A673 (cell line): ENCODE results near the gene CCDC134. TPM values are rescaled to one million over a fixed set of nuclear protein-coding genes. Genes with fewer than 3 reads are reported as not detected.
"Not testable (repeated sequence)": the region's sequence is repeated elsewhere in the genome, so short reads cannot be mapped to it uniquely, and the experiment has no call there.

Source experiments
- BruUV-seq: library from RNA; stranded (reverse); fragments of 400-500 nt; replicated peaks from 2 replicates; lab custom pipeline; 2021; lab: Mats Ljungman, UMichigan
- CTCF ChIA-PET: fragments of 300-600 bp; sonication (Branson Sonifier 250); formaldehyde crosslinking; loops from one replicate; lab custom pipeline; 2022; ENCODE audit warnings: antibody characterized with exemption; lab: Charles Lee
- POLR2A ChIA-PET: fragments of 300-600 bp; sonication (Branson Sonifier 250); formaldehyde crosslinking; loops from one replicate; lab custom pipeline; 2022; ENCODE audit warnings: antibody characterized with exemption; ENCODE audit not compliant: low non-redundant PET; lab: Charles Lee
- DNase-seq: peaks from one replicate; pipeline ENCODE4 v3.0.0-alpha.2; 2015; ENCODE audit warnings: low spot score
- H3K27ac ChIP-seq: fragments of 200-600 bp; sonication (generic); 2 replicates; pipeline ENCODE4 v1.5.1; 2016; ENCODE audit warnings: mixed run types, low read depth, mild to moderate bottlenecking, mixed read lengths, antibody characterized with exemption, low read length; ENCODE audit not compliant: poor library complexity, severe bottlenecking
- H3K27me3 ChIP-seq: fragments of 200-600 bp; sonication (generic); replicated peaks from 2 replicates; pipeline ENCODE4 v1.6.1; 2017; ENCODE audit warnings: mixed run types, low read depth, mild to moderate bottlenecking, mixed read lengths, antibody characterized with exemption, low read length; ENCODE audit not compliant: insufficient read depth, poor library complexity
- H3K36me3 ChIP-seq: fragments of 200-600 bp; sonication (generic); 2 replicates; pipeline ENCODE4 v1.6.1; 2016; ENCODE audit warnings: mixed run types, mild to moderate bottlenecking, mixed read lengths, antibody characterized with exemption, low read length; ENCODE audit not compliant: insufficient read depth, poor library complexity, severe bottlenecking
- H3K4me1 ChIP-seq: fragments of 200-600 bp; sonication (generic); 2 replicates; pipeline ENCODE4 v1.6.1; 2017; ENCODE audit warnings: mixed run types, mild to moderate bottlenecking, mixed read lengths, antibody characterized with exemption, low read length; ENCODE audit not compliant: insufficient read depth, poor library complexity, severe bottlenecking
- H3K4me3 ChIP-seq: fragments of 200-600 bp; sonication (generic); 2 replicates; pipeline ENCODE4 v1.5.1; 2016; ENCODE audit warnings: low read depth, mixed run types, mild to moderate bottlenecking, mixed read lengths, low read length; ENCODE audit not compliant: poor library complexity, severe bottlenecking
- H3K9me3 ChIP-seq: fragments of 200-600 bp; sonication (generic); 2 replicates; pipeline ENCODE4 v1.6.1; 2016; ENCODE audit warnings: mixed run types, low read depth, mild to moderate bottlenecking, mixed read lengths, antibody characterized with exemption, low read length; ENCODE audit not compliant: poor library complexity, severe bottlenecking
- CTCF ChIP-seq: fragments of 300-800, 200-600 bp; sonication (generic); conservative IDR thresholded peaks from 2 replicates; pipeline ENCODE4 v1.5.1; 2017; ENCODE audit warnings: low read depth, mild to moderate bottlenecking, antibody characterized with exemption, low read length, moderate library complexity, mixed read lengths
- EZH2 ChIP-seq: fragments of 200-600 bp; sonication (generic); IDR thresholded peaks from 2 replicates; pipeline ENCODE4 v1.6.1; 2017; ENCODE audit warnings: borderline replicate concordance, low read depth, mild to moderate bottlenecking, mixed read lengths, antibody characterized with exemption, low read length; ENCODE audit not compliant: poor library complexity, severe bottlenecking
- intact Hi-C: fragments of 100-400 bp; cut with micrococcal nuclease; formaldehyde crosslinking; loops from one replicate; pipeline ENCODE4 v1.10.0; 2022; ENCODE audit not compliant: unreplicated experiment
- total RNA-seq: library from RNA; stranded (reverse); gene quantifications from 2 replicates; pipeline ENCODE4 v1.2.3, GENCODE V29; 2021

CCDC134 gene
- total RNA-seq, 1 experiment from 2014 or later = 27.4 TPM

GRCh38 chr22:41863472-41863871 lies 63.0 kb downstream of the CCDC134 start:
- TF ChIP-seq EZH2 (no peak), CTCF (no peak)
- Histone ChIP-seq H3K4me1 (peaks cover 26% of the 10 kb centered on the region), H3K27ac (peak overlapping the region; percentile 72), H3K9me3 (no peaks in the 10 kb centered on the region), H3K4me3 (no peak overlapping the region), H3K27me3 (no peaks in the 10 kb centered on the region), H3K36me3 (peaks cover 30% of the 10 kb centered on the region)
- intact Hi-C loops = no loop called here
- no TSS peak for BruUV-seq
- DNase-seq = no peak
- ChIA-PET CTCF (no interaction called here), POLR2A (no interaction called here)

- no peaks in the 10 kb centered on the region for H3K4me1 ChIP-seq
- peaks cover 67% of the 10 kb centered on the region for H3K36me3 ChIP-seq
- TF ChIP-seq EZH2 (no peak), CTCF (no peak)
- DNase-seq = no peak
- H3K4me3 ChIP-seq = no peak overlapping the region
- intact Hi-C loops = no loop called here
- no peaks in the 10 kb centered on the region for H3K27me3 ChIP-seq
- no TSS peak for BruUV-seq
- POLR2A ChIA-PET = no interaction called here
- H3K27ac ChIP-seq = no peak overlapping the region
- CTCF ChIA-PET = interaction anchor here (1.6 kb wide), 1 partner anchor 171 kb away, joined by 4 read pairs; no protein-coding TSS in a partner anchor
- no peaks in the 10 kb centered on the region for H3K9me3 ChIP-seq
Measured at GRCh38 chr22:41868556-41868955, 68.1 kb downstream of the CCDC134 start.

GRCh38 chr22:41870081-41870480 lies 69.6 kb downstream of the CCDC134 start:
- CTCF ChIA-PET, BruUV-seq, H3K27ac ChIP-seq, POLR2A ChIA-PET, H3K27me3 ChIP-seq, intact Hi-C loops, DNase-seq, H3K4me1 ChIP-seq, H3K9me3 ChIP-seq, H3K4me3 ChIP-seq: not testable (repeated sequence)
- H3K36me3 ChIP-seq = peaks cover 81% of the 10 kb centered on the region

GRCh38 chr22:41870786-41871185 lies 70.3 kb downstream of the CCDC134 start:
- intact Hi-C loops = no loop called here
- TF ChIP-seq CTCF (no peak), EZH2 (no peak)
- no peak overlapping the region for H3K4me3 ChIP-seq
- no peaks in the 10 kb centered on the region for H3K4me1 ChIP-seq
- H3K27me3 ChIP-seq = no peaks in the 10 kb centered on the region
- H3K27ac ChIP-seq = no peak overlapping the region
- no peak for DNase-seq
- CTCF ChIA-PET = no interaction called here
- peaks cover 88% of the 10 kb centered on the region for H3K36me3 ChIP-seq
- POLR2A ChIA-PET = no interaction called here
- no peaks in the 10 kb centered on the region for H3K9me3 ChIP-seq
- no TSS peak for BruUV-seq
